ENCODE results near the gene L3MBTL3.

L3MBTL3 gene

GRCh38 chr6:130183271-130184222 is 165.2 kb downstream of the L3MBTL3 start:
- TF ChIP-seq Cebpa-rat (IDR thresholded peaks at IDR 0.05) = no peak
- Histone ChIP-seq H3K36me3 (no peaks in the 10 kb centered on the region), H3K9me3 (no peaks in the 10 kb centered on the region), H3K4me2 (peak overlapping the region; percentile 37; the same call in 1 of the 2 replicates), H3K27me3 (no peaks in the 10 kb centered on the region), H3K4me1 (0 out of 2 replicates have a peak, but pooled peaks cover 5% of the 10 kb centered on the region), H4K20me1 (no peaks in the 10 kb centered on the region), H3K27ac (no peak overlapping the region), H3K9ac (no peak overlapping the region), H3K4me3 (no peak overlapping the region)

GRCh38 chr6:130185658-130186057 is 167.3 kb downstream of the L3MBTL3 start:
- no peak for TF ChIP-seq Cebpa-rat (IDR thresholded peaks at IDR 0.05)
- 0 out of 2 replicates have a peak, but pooled peaks cover 5% of the 10 kb centered on the region for H3K4me1 ChIP-seq
- no peak overlapping the region for H3K4me2 ChIP-seq
- no peak overlapping the region for H3K4me3 ChIP-seq
- no peak overlapping the region for H3K9ac ChIP-seq
- no peaks in the 10 kb centered on the region for H3K27me3 ChIP-seq
- H3K36me3 ChIP-seq = no peaks in the 10 kb centered on the region
- H4K20me1 ChIP-seq = no peaks in the 10 kb centered on the region
- H3K27ac ChIP-seq = no peak overlapping the region
- no peaks in the 10 kb centered on the region for H3K9me3 ChIP-seq

GRCh38 chr6:130187335-130188206 is 169.2 kb downstream of the L3MBTL3 start:
- no peak overlapping the region for H3K27ac ChIP-seq
- H3K4me2 ChIP-seq = no peak overlapping the region
- no peak for TF ChIP-seq Cebpa-rat (IDR thresholded peaks at IDR 0.05)

GRCh38 chr6:130188207-130188899 is 170.0 kb downstream of the L3MBTL3 start:
- TF ChIP-seq Cebpa-rat (IDR thresholded peaks at IDR 0.05) = no peak

More at GRCh38 chr6:130187335-130188206, 169.2 kb downstream of the L3MBTL3 start:
- Histone ChIP-seq H3K27me3 (no peaks in the 10 kb centered on the region), H3K9me3 (peaks cover 4% of the 10 kb centered on the region; the same call in 1 of the 2 replicates), H3K4me1 (0 out of 2 replicates have a peak, but pooled peaks cover 5% of the 10 kb centered on the region), H3K4me3 (no peak overlapping the region), H3K36me3 (no peaks in the 10 kb centered on the region), H4K20me1 (no peaks in the 10 kb centered on the region), H3K9ac (no peak overlapping the region)

GRCh38 chr6:130189531-130190397 is 171.4 kb downstream of the L3MBTL3 start:
- Histone ChIP-seq H3K4me1 (no peaks in the 10 kb centered on the region), H3K4me3 (no peak overlapping the region)

More at GRCh38 chr6:130188207-130188899, 170.0 kb downstream of the L3MBTL3 start:
- H3K4me2 ChIP-seq = no peak overlapping the region
- no peaks in the 10 kb centered on the region for H3K27me3 ChIP-seq
- peaks cover 9% of the 10 kb centered on the region for H3K9me3 ChIP-seq
- H3K36me3 ChIP-seq = no peaks in the 10 kb centered on the region
- H3K27ac ChIP-seq = no peak overlapping the region
- no peak overlapping the region for H3K4me3 ChIP-seq
- H4K20me1 ChIP-seq = no peaks in the 10 kb centered on the region
- H3K9ac ChIP-seq = no peak overlapping the region
- H3K4me1 ChIP-seq = 0 out of 2 replicates have a peak, but pooled peaks cover 5% of the 10 kb centered on the region

More at GRCh38 chr6:130189531-130190397, 171.4 kb downstream of the L3MBTL3 start:
- Histone ChIP-seq H3K9me3 (peaks cover 10% of the 10 kb centered on the region), H3K36me3 (no peaks in the 10 kb centered on the region), H4K20me1 (no peaks in the 10 kb centered on the region), H3K9ac (no peak overlapping the region), H3K27ac (no peak overlapping the region), H3K27me3 (no peaks in the 10 kb centered on the region), H3K4me2 (no peak overlapping the region)
- no peak for TF ChIP-seq Cebpa-rat (IDR thresholded peaks at IDR 0.05)
